ENCODE data around the gene FMO1. TPM values are rescaled to one million over a fixed set of nuclear protein-coding genes. Genes with fewer than 3 reads are reported as not detected.

FMO1 gene
- total RNA-seq, 1 donor from 2014 or later, result not detected

Other genes starting within 250 kb of the FMO1 start
- not detected in 2 replicates for gene FMO3, start 157.6 kb upstream of the FMO1 start, total RNA-seq
- not detected in 2 replicates for gene FMO2, start 63.2 kb upstream of the FMO1 start, total RNA-seq
- gene FMO4, start 65.7 kb downstream of the FMO1 start, total RNA-seq, result 0.85 and 1.3 TPM in 2 replicates
- gene PRRC2C, start 237.0 kb downstream of the FMO1 start, total RNA-seq, result 282 and 297 TPM in 2 replicates